Mesendoderm (in vitro differentiated cells): ENCODE results near the gene IDS.
"Not testable (repeated sequence)": the region's sequence is repeated elsewhere in the genome, so short reads cannot be mapped to it uniquely, and the experiment has no call there.

ENCODE experiments used
- DNase-seq: peaks from one replicate; pipeline ENCODE4 v3.0.0; 2013
- H2AK5ac ChIP-seq: 2 replicates; pipeline ENCODE4 v1.6.1; 2013; ENCODE audit warnings: low read length, inconsistent platforms
- H2BK120ac ChIP-seq: 2 replicates; pipeline ENCODE4 v1.6.1; 2013; ENCODE audit warnings: low read depth, mild to moderate bottlenecking, low read length, moderate library complexity, mixed read lengths
- H2BK15ac ChIP-seq: replicated peaks from 2 replicates; pipeline ENCODE4 v1.6.1; 2013; ENCODE audit warnings: low read depth, mild to moderate bottlenecking, moderate library complexity
- H2BK5ac ChIP-seq: 2 replicates; pipeline ENCODE4 v1.6.1; 2013; ENCODE audit warnings: low read length, inconsistent platforms
- H3K18ac ChIP-seq: 2 replicates; pipeline ENCODE4 v1.6.1; 2013; ENCODE audit warnings: mild to moderate bottlenecking, low read length, mixed read lengths
- H3K23ac ChIP-seq: one replicate; pipeline ENCODE4 v1.6.1; 2013; ENCODE audit warnings: low read length
- H3K27ac ChIP-seq: 2 replicates; pipeline ENCODE4 v1.5.1; 2013; ENCODE audit warnings: low read depth, mild to moderate bottlenecking, inconsistent platforms, low read length, moderate library complexity
- H3K27me3 ChIP-seq: 2 replicates; pipeline ENCODE4 v1.6.1; 2013; ENCODE audit warnings: low read length, control low read depth, mild to moderate bottlenecking, inconsistent platforms; ENCODE audit not compliant: insufficient read depth, poor library complexity
- H3K36me3 ChIP-seq: 2 replicates; pipeline ENCODE4 v1.6.1; 2013; ENCODE audit warnings: low read length, inconsistent platforms; ENCODE audit not compliant: control insufficient read depth, insufficient read depth
- H3K4ac ChIP-seq: one replicate; pipeline ENCODE4 v1.6.1; 2013; ENCODE audit warnings: low read depth, mild to moderate bottlenecking, low read length, moderate library complexity
- H3K4me1 ChIP-seq: 2 replicates; pipeline ENCODE4 v1.6.1; 2013; ENCODE audit warnings: low read depth, low read length, inconsistent platforms; ENCODE audit not compliant: control insufficient read depth
- H3K4me2 ChIP-seq: 2 replicates; pipeline ENCODE4 v1.6.1; 2013; ENCODE audit warnings: low read length
- H3K4me3 ChIP-seq: 2 replicates; pipeline ENCODE4 v1.5.1; 2013; ENCODE audit warnings: mild to moderate bottlenecking, low read length
- H3K56ac ChIP-seq: one replicate; pipeline ENCODE4 v1.6.1; 2013; ENCODE audit warnings: low read length
- H3K79me1 ChIP-seq: 2 replicates; pipeline ENCODE4 v1.6.1; 2013; ENCODE audit warnings: low read length, inconsistent platforms
- H3K79me2 ChIP-seq: 2 replicates; pipeline ENCODE4 v1.6.1; 2013; ENCODE audit warnings: mild to moderate bottlenecking, low read length; ENCODE audit not compliant: control insufficient read depth, insufficient read depth
- H3K9ac ChIP-seq: 2 replicates; pipeline ENCODE4 v1.6.1; 2013; ENCODE audit warnings: low read length, inconsistent platforms
- H4K5ac ChIP-seq: one replicate; pipeline ENCODE4 v1.6.1; 2013; ENCODE audit warnings: low read length
- H4K8ac ChIP-seq: one replicate; pipeline ENCODE4 v1.6.1; 2013; ENCODE audit warnings: low read depth, mild to moderate bottlenecking, control low read depth, low read length, moderate library complexity
- WGBS: extraction: QIAGEN DNeasy Blood & Tissue Kit; methylation state at CpG from one replicate; pipeline ENCODE4 v1.1.7; 2013; ENCODE audit warnings: low lambda C conversion rate, missing lambda C conversion rate; ENCODE audit not compliant: insufficient coverage; ENCODE audit errors: extremely low coverage; 5-methylcytosine and 5-hydroxymethylcytosine counted together

The IDS gene

DNA sequence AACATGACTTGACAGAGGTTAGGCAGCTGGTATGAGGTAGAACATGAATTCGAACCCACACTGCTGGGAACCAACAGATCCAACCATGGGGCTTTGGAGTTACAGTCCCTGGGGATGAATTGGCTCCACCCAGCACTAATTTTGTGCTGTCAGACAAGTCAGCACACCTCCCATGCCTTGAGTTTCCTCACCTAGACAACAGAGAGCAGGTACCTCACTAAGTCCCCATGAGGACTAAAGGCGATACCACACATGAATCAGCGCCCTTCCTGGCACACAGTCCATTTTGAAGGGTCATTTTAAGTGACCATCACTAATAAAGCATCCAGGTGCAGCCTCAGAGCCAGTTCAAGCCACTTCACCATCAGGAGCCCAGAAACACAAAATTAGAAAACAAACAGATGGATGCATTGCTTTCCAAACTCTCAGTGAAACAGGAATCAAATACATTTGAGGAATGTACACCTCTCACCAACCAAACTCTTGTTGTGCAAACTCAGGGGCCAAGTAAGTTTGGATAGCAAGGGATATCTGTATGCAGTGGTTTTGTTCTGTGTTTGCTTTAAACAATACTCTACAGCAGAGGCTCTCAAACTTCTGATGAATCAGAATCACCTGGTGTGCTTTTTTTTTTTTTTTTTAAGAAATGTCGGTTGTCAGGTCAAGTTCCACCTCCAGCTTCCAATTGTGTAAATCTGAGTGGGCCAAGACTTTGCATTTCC lies 10.1 kb downstream of the IDS start:
- Histone ChIP-seq H3K9ac (no peak overlapping the region), H3K18ac (no peak overlapping the region), H3K79me2 (no peaks in the 10 kb centered on the region), H3K4ac (no peak overlapping the region), H3K27ac (no peak overlapping the region), H3K4me3 (no peak overlapping the region), H3K56ac (no peak overlapping the region), H4K8ac (no peak overlapping the region), H2BK15ac (no peak overlapping the region), H2BK5ac (no peak overlapping the region), H3K4me2 (no peak overlapping the region), H2AK5ac (no peak overlapping the region), H3K36me3 (no peaks in the 10 kb centered on the region), H2BK120ac (no peak overlapping the region), H3K27me3 (no peaks in the 10 kb centered on the region), H4K5ac (no peak overlapping the region), H3K4me1 (no peaks in the 10 kb centered on the region), H3K23ac (no peak overlapping the region), H3K79me1 (no peaks in the 10 kb centered on the region)
- no CpG with 5 or more reads among the region's 4 CpGs for WGBS
- no peak for DNase-seq

GRCh38 chrX:149493567-149494562 lies 11.2 kb downstream of the IDS start:
- no peak overlapping the region for H4K5ac ChIP-seq
- no peak overlapping the region for H2BK120ac ChIP-seq
- H3K27me3 ChIP-seq, result no peaks in the 10 kb centered on the region
- peak; percentile 51 for DNase-seq
- no peak overlapping the region for H3K4ac ChIP-seq
- WGBS, result no CpG with 5 or more reads among the region's 13 CpGs
- no peak overlapping the region for H3K56ac ChIP-seq
- H3K4me2 ChIP-seq, result no peak overlapping the region
- no peak overlapping the region for H3K27ac ChIP-seq
- H2BK5ac ChIP-seq, result no peak overlapping the region
- H3K4me3 ChIP-seq, result no peak overlapping the region
- no peaks in the 10 kb centered on the region for H3K79me2 ChIP-seq
- H3K18ac ChIP-seq, result no peak overlapping the region
- H3K4me1 ChIP-seq, result no peaks in the 10 kb centered on the region
- no peak overlapping the region for H3K9ac ChIP-seq
- H4K8ac ChIP-seq, result no peak overlapping the region
- no peaks in the 10 kb centered on the region for H3K36me3 ChIP-seq
- H2BK15ac ChIP-seq, result no peak overlapping the region
- no peak overlapping the region for H3K23ac ChIP-seq
- H3K79me1 ChIP-seq, result no peaks in the 10 kb centered on the region
- H2AK5ac ChIP-seq, result no peak overlapping the region

DNA sequence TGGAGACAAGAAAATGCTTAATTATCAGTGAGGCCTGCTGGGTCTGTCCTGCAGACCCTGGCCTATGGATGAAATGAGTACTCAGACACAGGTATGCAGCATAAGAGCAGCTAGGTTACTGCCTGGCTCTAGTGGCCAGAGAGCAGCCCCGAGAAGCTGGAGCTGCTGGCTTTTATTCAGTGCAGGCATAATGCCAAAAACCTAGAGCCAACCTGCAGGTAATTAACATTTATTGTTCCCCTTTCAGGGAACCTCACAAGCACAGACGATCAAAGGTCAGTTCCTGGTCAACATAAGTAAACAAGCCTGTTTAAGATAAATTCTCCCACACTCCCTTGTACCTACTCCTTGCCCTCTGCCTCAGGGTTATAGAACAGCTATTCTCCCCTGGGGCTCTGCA lies 13.3 kb downstream of the IDS start:
- Histone ChIP-seq H3K27me3 (no peaks in the 10 kb centered on the region), H3K23ac (no peak overlapping the region), H3K4me1 (no peaks in the 10 kb centered on the region), H2AK5ac (no peak overlapping the region), H3K79me1 (no peaks in the 10 kb centered on the region), H3K27ac (no peak overlapping the region), H2BK15ac (no peak overlapping the region), H4K8ac (no peak overlapping the region), H3K56ac (no peak overlapping the region), H3K4ac (no peak overlapping the region), H3K4me3 (no peak overlapping the region), H2BK120ac (no peak overlapping the region), H3K18ac (no peak overlapping the region), H3K36me3 (no peaks in the 10 kb centered on the region), H3K79me2 (no peaks in the 10 kb centered on the region), H4K5ac (no peak overlapping the region), H2BK5ac (no peak overlapping the region), H3K9ac (no peak overlapping the region), H3K4me2 (no peak overlapping the region)
- DNase-seq, result no peak
- WGBS, result no CpG with 5 or more reads among the region's 2 CpGs

GRCh38 chrX:149490100-149490499 lies 15.0 kb downstream of the IDS start:
- DNase-seq, result no peak
- no peak overlapping the region for H3K4me3 ChIP-seq
- H3K36me3 ChIP-seq, result no peaks in the 10 kb centered on the region
- no peak overlapping the region for H4K5ac ChIP-seq
- H3K56ac ChIP-seq, result no peak overlapping the region
- no peaks in the 10 kb centered on the region for H3K4me1 ChIP-seq
- no peak overlapping the region for H3K27ac ChIP-seq
- H3K9ac ChIP-seq, result no peak overlapping the region
- no peak overlapping the region for H3K4ac ChIP-seq
- H2BK15ac ChIP-seq, result no peak overlapping the region
- no peaks in the 10 kb centered on the region for H3K79me2 ChIP-seq
- H3K23ac ChIP-seq, result no peak overlapping the region
- H2BK120ac ChIP-seq, result no peak overlapping the region
- no peak overlapping the region for H4K8ac ChIP-seq
- no peak overlapping the region for H3K18ac ChIP-seq
- no peak overlapping the region for H2BK5ac ChIP-seq
- no peak overlapping the region for H3K4me2 ChIP-seq
- H2AK5ac ChIP-seq, result no peak overlapping the region
- no peaks in the 10 kb centered on the region for H3K79me1 ChIP-seq
- H3K27me3 ChIP-seq, result no peaks in the 10 kb centered on the region
- no CpG with 5 or more reads among the region's 7 CpGs for WGBS

GRCh38 chrX:149488411-149489052 lies 16.6 kb downstream of the IDS start:
- not testable (repeated sequence) for H3K36me3 ChIP-seq, H3K79me2 ChIP-seq, H2BK120ac ChIP-seq, H3K4me2 ChIP-seq, H3K18ac ChIP-seq, H3K4ac ChIP-seq, H4K5ac ChIP-seq, H3K23ac ChIP-seq, H3K4me1 ChIP-seq, H4K8ac ChIP-seq, H2BK5ac ChIP-seq, H2BK15ac ChIP-seq, DNase-seq, H3K4me3 ChIP-seq, H3K9ac ChIP-seq, H3K56ac ChIP-seq, H3K79me1 ChIP-seq, H2AK5ac ChIP-seq, H3K27me3 ChIP-seq, H3K27ac ChIP-seq
- no CpG with 5 or more reads among the region's 17 CpGs for WGBS
